HCT116 (cell line): ENCODE results near the gene SVIL. TPM values are rescaled to one million over a fixed set of nuclear protein-coding genes. Genes with fewer than 3 reads are reported as not detected.

ENCODE experiments used
- ATAC-seq: fragments of 200-7000 bp; cut with Tn5 transposase; 2 replicates; pipeline ENCODE4 v1.9.1; 2020; ENCODE audit warnings: mild to moderate bottlenecking, moderate library complexity
- BruUV-seq: library from RNA; stranded (reverse); fragments of 400-500 nt; replicated peaks from 2 replicates; lab custom pipeline; 2021; lab: Mats Ljungman, UMichigan
- CTCF ChIA-PET: fragments of 300-600 bp; sonication (Branson Sonifier 250); formaldehyde crosslinking; loops from one replicate; lab custom pipeline; 2021; ENCODE audit warnings: antibody characterized with exemption; lab: Charles Lee
- POLR2A ChIA-PET: fragments of 300-600, 350-600 bp; sonication (Branson Sonifier 250); formaldehyde crosslinking; loops from one replicate; lab custom pipeline; 2021; ENCODE audit warnings: antibody characterized with exemption; lab: Charles Lee
- RAD21 ChIA-PET, 2 experiments: fragments of 300-600 bp; sonication (Branson Sonifier 250); formaldehyde crosslinking; loops; one replicate each; lab custom pipeline; 2023; ENCODE audit warnings: low total read pairs in 2 of 2; ENCODE audit not compliant: uncharacterized antibody in 2 of 2, unreplicated experiment in 2 of 2, low non-redundant PET in 1 of 2; lab: Charles Lee
- DNase-seq: peaks from one replicate; pipeline ENCODE4 v3.0.0-alpha.2; 2010; ENCODE audit warnings: low read depth, low spot score
- H2AFZ ChIP-seq: fragments of 200-600 bp; shearing (Covaris generic), sonication (generic); 2 replicates; pipeline ENCODE4 v1.6.1; 2017; ENCODE audit warnings: low read depth, mixed run types, mixed read lengths, antibody characterized with exemption, low read length; ENCODE audit not compliant: poor library complexity, severe bottlenecking
- H3K27ac ChIP-seq: 2 replicates; pipeline ENCODE4 v1.5.1; 2012; ENCODE audit warnings: low read depth, low read length
- H3K27me3 ChIP-seq: fragments of 200-600 bp; sonication (generic); 2 replicates; pipeline ENCODE4 v1.6.1; 2016; ENCODE audit warnings: mixed run types, low read length, mixed read lengths; ENCODE audit not compliant: insufficient read depth
- H3K36me3 ChIP-seq, 2 experiments: fragments of 200-500 bp in 1 of 2; fragments of 200-600 bp in 1 of 2; sonication (Bioruptor generic) in 1 of 2; sonication (generic) in 1 of 2; 2 replicates each; pipeline versions ENCODE4 v1.5.1 to v1.6.1; 2014 to 2016; ENCODE audit warnings: low read length in 2 of 2, inconsistent platforms in 1 of 2, mixed read lengths in 1 of 2, mixed run types in 1 of 2; ENCODE audit not compliant: insufficient read depth in 2 of 2, control insufficient read depth in 1 of 2
- H3K4me1 ChIP-seq, 2 experiments: fragments of 200-600 bp in 1 of 2; sonication (generic) in 1 of 2; 2 replicates each; pipeline versions ENCODE4 v1.5.1 to v1.6.1; 2012 to 2017; ENCODE audit warnings: low read length in 2 of 2, inconsistent platforms in 1 of 2, mild to moderate bottlenecking in 1 of 2, mixed read lengths in 1 of 2, mixed run types in 1 of 2, moderate library complexity in 1 of 2; ENCODE audit not compliant: insufficient read depth in 2 of 2, control insufficient read depth in 1 of 2
- H3K4me2 ChIP-seq: fragments of 200-600 bp; sonication (generic); 2 replicates; pipeline ENCODE4 v1.6.1; 2017; ENCODE audit warnings: mixed run types, low read length, mixed read lengths
- H3K4me3 ChIP-seq, 2 experiments: fragments of 200-600 bp in 1 of 2; sonication (generic) in 1 of 2; replicated peaks in 1 of 2; 2 replicates each; pipeline ENCODE4 v1.5.1; 2011 to 2016; ENCODE audit warnings: low read length in 2 of 2, control low read depth in 1 of 2, low read depth in 1 of 2, mild to moderate bottlenecking in 1 of 2, mixed read lengths in 1 of 2, mixed run types in 1 of 2
- H3K79me2 ChIP-seq: fragments of 200-600 bp; sonication (generic); 2 replicates; pipeline ENCODE4 v1.6.1; 2017; ENCODE audit warnings: mild to moderate bottlenecking, mixed run types, low read length, moderate library complexity, mixed read lengths; ENCODE audit not compliant: insufficient read depth
- H3K9ac ChIP-seq: fragments of 200-600 bp; sonication (generic); 2 replicates; pipeline ENCODE4 v1.6.1; 2016; ENCODE audit warnings: low read length, mixed read lengths
- H3K9me2 ChIP-seq: fragments of 200-600 bp; sonication (generic), shearing (Covaris generic); 2 replicates; pipeline ENCODE4 v1.6.1; 2017; ENCODE audit warnings: mixed run types, mild to moderate bottlenecking, moderate library complexity; ENCODE audit not compliant: insufficient read depth
- H3K9me3 ChIP-seq, 2 experiments: fragments of 200-500 bp in 1 of 2; fragments of 200-600 bp in 1 of 2; sonication (Bioruptor generic) in 1 of 2; sonication (generic) in 1 of 2; 2 replicates each; pipeline ENCODE4 v1.6.1; 2014 to 2017; ENCODE audit warnings: low read length in 2 of 2, mixed read lengths in 2 of 2, inconsistent platforms in 1 of 2, low read depth in 1 of 2, mild to moderate bottlenecking in 1 of 2, mixed run types in 1 of 2, moderate library complexity in 1 of 2; ENCODE audit not compliant: control insufficient read depth in 1 of 2, insufficient read depth in 1 of 2
- H4K20me1 ChIP-seq: fragments of 200-600 bp; sonication (generic), shearing (Covaris generic); 2 replicates; pipeline ENCODE4 v1.6.1; 2017; ENCODE audit warnings: mixed run types, mild to moderate bottlenecking, moderate library complexity; ENCODE audit not compliant: insufficient read depth
- ATF3 ChIP-seq: IDR thresholded peaks from 2 replicates; pipeline ENCODE4 v1.6.1; 2012
- CBX3 ChIP-seq: IDR thresholded peaks from 2 replicates; pipeline ENCODE4 v1.6.1; 2012; ENCODE audit warnings: low read depth
- CEBPB ChIP-seq: IDR thresholded peaks from 2 replicates; pipeline ENCODE4 v1.6.1; 2012; ENCODE audit warnings: low read depth
- EGR1 ChIP-seq: IDR thresholded peaks from 2 replicates; pipeline ENCODE4 v1.6.1; 2012; ENCODE audit warnings: low read depth
- ELF1 ChIP-seq: IDR thresholded peaks from 2 replicates; pipeline ENCODE4 v1.6.1; 2012; ENCODE audit warnings: low read depth, borderline replicate concordance
- EZH2 ChIP-seq: fragments of 200-600 bp; sonication (generic); IDR thresholded peaks from 2 replicates; pipeline ENCODE4 v1.6.1; 2017; ENCODE audit warnings: antibody characterized with exemption, mixed run types
- FOSL1 ChIP-seq: IDR thresholded peaks from 2 replicates; pipeline ENCODE4 v1.6.1; 2012; ENCODE audit warnings: low read depth
- JUND ChIP-seq: IDR thresholded peaks from 2 replicates; pipeline ENCODE4 v1.6.1; 2012
- MAX ChIP-seq: IDR thresholded peaks from 2 replicates; pipeline ENCODE4 v1.6.1; 2012
- POLR2A ChIP-seq: IDR thresholded peaks from 2 replicates; pipeline ENCODE4 v1.7.0; 2011; ENCODE audit warnings: borderline replicate concordance; ENCODE audit not compliant: insufficient read depth, insufficient read length; ENCODE audit errors: extremely low read depth
- RAD21 ChIP-seq: IDR thresholded peaks from 2 replicates; pipeline ENCODE4 v1.6.1; 2012; ENCODE audit warnings: low read depth, mild to moderate bottlenecking
- SIN3A ChIP-seq: IDR thresholded peaks from 2 replicates; pipeline ENCODE4 v1.6.1; 2012; ENCODE audit warnings: low read depth
- SP1 ChIP-seq: IDR thresholded peaks from 2 replicates; pipeline ENCODE4 v1.6.1; 2012; ENCODE audit warnings: low read depth
- SRF ChIP-seq: IDR thresholded peaks from 2 replicates; pipeline ENCODE4 v1.6.1; 2012; ENCODE audit warnings: low read depth
- TCF7L2 ChIP-seq: IDR thresholded peaks from 2 replicates; pipeline ENCODE4 v1.7.0; 2011; ENCODE audit warnings: borderline replicate concordance, inconsistent platforms; ENCODE audit not compliant: insufficient read depth, insufficient read length; ENCODE audit errors: extremely low read depth
- YY1 ChIP-seq: IDR thresholded peaks from 2 replicates; pipeline ENCODE4 v1.6.1; 2011; ENCODE audit warnings: low read length, low read depth, moderate library complexity, mild to moderate bottlenecking; ENCODE audit not compliant: insufficient replicate concordance; ENCODE audit errors: extremely low read depth
- ZBTB33 ChIP-seq: IDR thresholded peaks from 2 replicates; pipeline ENCODE4 v1.6.1; 2011; ENCODE audit warnings: mild to moderate bottlenecking, low read length, moderate library complexity; ENCODE audit not compliant: insufficient replicate concordance; ENCODE audit errors: extremely low read depth
- ZFX ChIP-seq: fragments of 450-650 bp; IDR thresholded peaks from 2 replicates; pipeline ENCODE4 v1.6.1; 2017
- ZNF274 ChIP-seq: fragments of 200-500 bp; sonication (Bioruptor generic); IDR thresholded peaks from 2 replicates; pipeline ENCODE4 v1.6.1; 2014; ENCODE audit warnings: mild to moderate bottlenecking, low read depth, low read length, inconsistent platforms
- intact Hi-C: fragments of 100-400 bp; cut with micrococcal nuclease; formaldehyde crosslinking; loops from 2 replicates; pipeline ENCODE4 v1.10.0; 2022
- total RNA-seq: library from RNA; stranded (reverse); gene quantifications from one replicate; pipeline ENCODE4 v1.2.1, GENCODE V29; 2021; ENCODE audit not compliant: unreplicated experiment

The SVIL gene
- total RNA-seq, 1 experiment from 2014 or later = 27.0 TPM

GRCh38 chr10:29554660-29555059 lies 80.1 kb downstream of the SVIL start:
- intact Hi-C loops = no loop called here
- H3K36me3 ChIP-seq = peaks cover 5% of the 10 kb centered on the region in 2 experiments; a peak in 2 of 4 replicates
- no peak overlapping the region for H3K9ac ChIP-seq
- H3K9me2 ChIP-seq = no peaks in the 10 kb centered on the region
- H3K4me3 ChIP-seq = no peak overlapping the region
- CTCF ChIA-PET = interaction anchor here (0.9 to 1.1 kb wide), 2 partner anchors 19 to 37 kb away, joined by 3 to 4 read pairs; no protein-coding TSS in a partner anchor
- DNase-seq = no peak
- RAD21 ChIA-PET = no interaction called here
- POLR2A ChIA-PET = no interaction called here
- H4K20me1 ChIP-seq = no peaks in the 10 kb centered on the region
- no peak for TF ChIP-seq POLR2A
- no peak for TF ChIP-seq CEBPB
- TF ChIP-seq ATF3 = no peak
- no peak for TF ChIP-seq MAX
- TF ChIP-seq FOSL1 = no peak
- TF ChIP-seq SIN3A = no peak
- TF ChIP-seq ZNF274 = no peak
- TF ChIP-seq EGR1 = no peak
- no peak for TF ChIP-seq SRF
- TF ChIP-seq EZH2 = no peak
- TF ChIP-seq SP1 = no peak
- no peak for TF ChIP-seq TCF7L2
- TF ChIP-seq ELF1 = no peak
- TF ChIP-seq CBX3 = no peak
- no peak for TF ChIP-seq ZBTB33
- no peak for TF ChIP-seq ZFX
- TF ChIP-seq JUND = no peak
- no peak for TF ChIP-seq RAD21
- no peak for TF ChIP-seq YY1
- H3K9me3 ChIP-seq = no peaks in the 10 kb centered on the region
- H3K27ac ChIP-seq = no peak overlapping the region
- H3K79me2 ChIP-seq = no peaks in the 10 kb centered on the region
- BruUV-seq = no TSS peak
- H3K4me2 ChIP-seq = no peak overlapping the region
- no peak for ATAC-seq
- no peaks in the 10 kb centered on the region for H3K27me3 ChIP-seq
- no peak overlapping the region for H2AFZ ChIP-seq
- H3K4me1 ChIP-seq = no peaks in the 10 kb centered on the region; a peak in 1 of 4 replicates
